GM12872 (cell line): ENCODE measurements around the gene FNBP1L.

Experiments
- TF ChIP-seq, protein P1 (sequence below): IDR thresholded peaks from 3 replicates; pipeline ENCODE4 v1.5.1; 2011; ENCODE audit warnings: low read depth, mild to moderate bottlenecking, low read length, moderate library complexity; ENCODE audit not compliant: insufficient read depth

The FNBP1L gene

GRCh38 chr1:93593854-93594602 lies 146.1 kb downstream of the FNBP1L start:
- TF ChIP-seq, protein P1, sequence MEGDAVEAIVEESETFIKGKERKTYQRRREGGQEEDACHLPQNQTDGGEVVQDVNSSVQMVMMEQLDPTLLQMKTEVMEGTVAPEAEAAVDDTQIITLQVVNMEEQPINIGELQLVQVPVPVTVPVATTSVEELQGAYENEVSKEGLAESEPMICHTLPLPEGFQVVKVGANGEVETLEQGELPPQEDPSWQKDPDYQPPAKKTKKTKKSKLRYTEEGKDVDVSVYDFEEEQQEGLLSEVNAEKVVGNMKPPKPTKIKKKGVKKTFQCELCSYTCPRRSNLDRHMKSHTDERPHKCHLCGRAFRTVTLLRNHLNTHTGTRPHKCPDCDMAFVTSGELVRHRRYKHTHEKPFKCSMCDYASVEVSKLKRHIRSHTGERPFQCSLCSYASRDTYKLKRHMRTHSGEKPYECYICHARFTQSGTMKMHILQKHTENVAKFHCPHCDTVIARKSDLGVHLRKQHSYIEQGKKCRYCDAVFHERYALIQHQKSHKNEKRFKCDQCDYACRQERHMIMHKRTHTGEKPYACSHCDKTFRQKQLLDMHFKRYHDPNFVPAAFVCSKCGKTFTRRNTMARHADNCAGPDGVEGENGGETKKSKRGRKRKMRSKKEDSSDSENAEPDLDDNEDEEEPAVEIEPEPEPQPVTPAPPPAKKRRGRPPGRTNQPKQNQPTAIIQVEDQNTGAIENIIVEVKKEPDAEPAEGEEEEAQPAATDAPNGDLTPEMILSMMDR: no peak

- TF ChIP-seq, protein P1: no peak
These were observed 146.6 kb downstream of the FNBP1L start for GRCh38 chr1:93594603-93594880.

- TF ChIP-seq, protein P1: no peak
These were observed 147.3 kb downstream of the FNBP1L start for GRCh38 chr1:93595266-93595665.

DNA sequence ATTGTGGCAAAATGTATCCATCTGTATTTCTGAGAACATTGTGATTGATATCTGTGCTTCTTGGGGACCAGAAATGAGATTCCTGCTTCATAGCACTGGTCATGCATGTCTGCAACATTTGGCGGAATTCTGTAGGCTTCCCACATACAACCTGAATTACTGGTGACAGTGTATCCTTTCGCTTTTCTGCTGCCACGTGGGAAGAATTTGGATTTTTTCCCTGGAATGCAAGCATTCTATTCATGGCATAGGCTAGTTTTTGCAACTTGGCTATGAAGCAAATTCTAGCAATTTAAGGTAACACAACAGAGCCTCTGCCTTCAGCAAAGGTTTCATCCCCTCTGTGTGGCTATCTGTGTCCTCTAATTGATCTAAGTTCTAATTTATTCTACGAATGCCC lies 147.8 kb downstream of the FNBP1L start:
- TF ChIP-seq, protein P1: no peak

- TF ChIP-seq, protein P1: no peak
These were observed 148.6 kb downstream of the FNBP1L start for GRCh38 chr1:93596329-93597089.

DNA sequence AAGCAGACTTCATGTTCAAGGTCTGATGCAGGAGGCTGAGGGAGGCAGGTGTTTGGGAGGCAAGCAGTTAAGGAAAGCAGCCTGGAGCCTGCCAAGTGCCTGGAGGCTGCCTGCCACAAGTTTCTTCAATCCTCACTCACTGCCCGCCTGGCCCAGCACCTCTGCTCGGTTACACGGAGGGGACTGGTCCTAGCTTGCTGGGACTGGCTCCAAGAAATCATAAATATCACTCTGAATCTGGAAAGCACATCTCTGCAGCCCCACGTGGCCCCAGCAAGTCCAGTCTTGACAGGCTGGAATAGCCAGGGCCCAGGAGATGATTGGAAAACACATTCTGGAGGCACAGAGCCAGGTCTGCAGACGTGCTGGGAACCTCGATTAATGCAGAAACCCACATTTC lies 149.8 kb downstream of the FNBP1L start:
- TF ChIP-seq, protein P1: no peak

GRCh38 chr1:93598396-93598795 lies 150.5 kb downstream of the FNBP1L start:
- TF ChIP-seq, protein P1: no peak
